GM12878 (cell line): ENCODE data around the gene RBAK. TPM values are rescaled to one million over a fixed set of nuclear protein-coding genes. Genes with fewer than 3 reads are reported as not detected.

Source experiments
- ATAC-seq: fragments of 200-7000 bp; cut with Tn5 transposase; 3 replicates; pipeline ENCODE4 v1.9.1; 2020; ENCODE audit warnings: mild to moderate bottlenecking, moderate library complexity
- BruUV-seq: library from RNA; stranded (reverse); fragments of 400-500 nt; replicated peaks from 2 replicates; lab custom pipeline; 2021; lab: Mats Ljungman, UMichigan
- CTCF ChIA-PET: fragments of 300-600 bp; sonication (Branson Sonifier 250); formaldehyde crosslinking; extraction: SDS; loops from one replicate; lab custom pipeline; 2021; ENCODE audit warnings: inconsistent platforms; lab: Yijun Ruan, JAX
- POLR2A ChIA-PET: fragments of 350-600 bp; formaldehyde crosslinking; extraction: SDS; loops from one replicate; lab custom pipeline; 2021; ENCODE audit warnings: inconsistent platforms; lab: Charles Lee
- RAD21 ChIA-PET: fragments of 300-600 bp; sonication (Branson Sonifier 250); formaldehyde crosslinking; loops from one replicate; lab custom pipeline; 2023; ENCODE audit warnings: antibody characterized with exemption; ENCODE audit not compliant: unreplicated experiment; lab: Charles Lee
- SMC1A ChIA-PET: fragments of 300-600 bp; sonication (Branson Sonifier 250); formaldehyde crosslinking; loops from one replicate; lab custom pipeline; 2023; ENCODE audit not compliant: unreplicated experiment, uncharacterized antibody; lab: Charles Lee
- DNase-seq: peaks from one replicate; pipeline ENCODE4 v3.0.0-alpha.2; 2011; ENCODE audit warnings: low read depth, low spot score
- FAIRE-seq: peaks from 3 replicates; lab custom pipeline; 2011; peaks lifted over from hg19 to GRCh38; lab: Jason Lieb, UNC
- H2AFZ ChIP-seq: 2 replicates; pipeline ENCODE4 v1.6.0; 2011; ENCODE audit warnings: low read depth, low read length, control low read depth; ENCODE audit not compliant: control insufficient read depth
- H3K27ac ChIP-seq: 2 replicates; pipeline ENCODE4 v1.5.1; 2011; ENCODE audit warnings: control low read depth; ENCODE audit not compliant: control insufficient read depth, insufficient read depth
- H3K27me3 ChIP-seq, 2 experiments: replicated peaks in 1 of 2; 2 replicates each; pipeline versions ENCODE4 v1.6.0 to v1.6.1; 2011; ENCODE audit warnings: low read length in 1 of 2; ENCODE audit not compliant: control insufficient read depth in 2 of 2, insufficient read depth in 2 of 2
- H3K36me3 ChIP-seq, 2 experiments: 2 replicates each; pipeline ENCODE4 v1.5.1; 2011; ENCODE audit warnings: low read length in 1 of 2; ENCODE audit not compliant: control insufficient read depth in 2 of 2, insufficient read depth in 2 of 2
- H3K4me1 ChIP-seq: 2 replicates; pipeline ENCODE4 v1.6.1; 2011; ENCODE audit warnings: mild to moderate bottlenecking, low read length, moderate library complexity, mixed read lengths; ENCODE audit not compliant: control insufficient read depth, insufficient read depth
- H3K4me2 ChIP-seq: 2 replicates; pipeline ENCODE4 v1.6.0; 2011; ENCODE audit warnings: control low read depth; ENCODE audit not compliant: control insufficient read depth, insufficient read depth
- H3K4me3 ChIP-seq: fragments of 200-600 bp; sonication (generic); 2 replicates; pipeline ENCODE4 v1.5.1; 2016
- H3K79me2 ChIP-seq: 2 replicates; pipeline ENCODE4 v1.6.0; 2011; ENCODE audit warnings: low read length; ENCODE audit not compliant: control insufficient read depth, insufficient read depth
- H3K9ac ChIP-seq: 2 replicates; pipeline ENCODE4 v1.8.0; 2011; ENCODE audit warnings: low read length, control low read depth, mixed read lengths; ENCODE audit not compliant: control insufficient read depth, insufficient read depth
- H3K9me3 ChIP-seq: replicated peaks from 3 replicates; pipeline ENCODE4 v1.5.1; 2011; ENCODE audit warnings: mild to moderate bottlenecking, low read length; ENCODE audit not compliant: control insufficient read depth, insufficient read depth
- H4K20me1 ChIP-seq: 2 replicates; pipeline ENCODE4 v1.6.0; 2011; ENCODE audit not compliant: control insufficient read depth, insufficient read depth
- EGR1 ChIP-seq, 2 experiments: IDR thresholded peaks; 1 replicate in 1 of 2; 2 replicates in 1 of 2; pipeline ENCODE4 v1.6.1; 2011 to 2012; ENCODE audit warnings: low read depth in 2 of 2, low read length in 2 of 2, borderline replicate concordance in 1 of 2, mild to moderate bottlenecking in 1 of 2, moderate library complexity in 1 of 2
- KAT2A ChIP-seq: conservative IDR thresholded peaks from 2 replicates; pipeline ENCODE4 v1.6.1; 2011; ENCODE audit warnings: low read depth, low read length; ENCODE audit not compliant: control insufficient read depth
- NFYB ChIP-seq: IDR thresholded peaks from 2 replicates; pipeline ENCODE4 v1.6.1; 2011; ENCODE audit warnings: low read depth, mild to moderate bottlenecking, low read length, improper control_type of control experiment, moderate library complexity; ENCODE audit not compliant: insufficient read depth
- PML ChIP-seq: IDR thresholded peaks from 2 replicates; pipeline ENCODE4 v1.6.1; 2012; ENCODE audit warnings: low read length, inconsistent platforms
- RAD21 ChIP-seq: IDR thresholded peaks from 2 replicates; pipeline ENCODE4 v1.6.1; 2011; ENCODE audit warnings: mild to moderate bottlenecking, low read depth, low read length, moderate library complexity; ENCODE audit not compliant: insufficient read depth
- RUNX3 ChIP-seq: IDR thresholded peaks from 2 replicates; pipeline ENCODE4 v1.6.1; 2012; ENCODE audit warnings: low read length, inconsistent platforms
- SREBF1 ChIP-seq: IDR thresholded peaks from 2 replicates; pipeline ENCODE4 v1.6.1; 2012; ENCODE audit warnings: mild to moderate bottlenecking, low read length
- USF2 ChIP-seq: IDR thresholded peaks from 2 replicates; pipeline ENCODE4 v1.6.1; 2011; ENCODE audit warnings: low read depth, low read length, improper control_type of control experiment, borderline replicate concordance
- WGBS: methylation state at CpG from one replicate; pipeline ENCODE4 v1.1.6; 2016; ENCODE audit warnings: low lambda C conversion rate; ENCODE audit not compliant: insufficient replicate concordance, insufficient coverage; ENCODE audit errors: missing lambda C conversion rate; 5-methylcytosine and 5-hydroxymethylcytosine counted together
- in situ Hi-C: fragments of 300-500 bp; cut with MboI; formaldehyde crosslinking; loops from 9 replicates; pipeline ENCODE4 v1.14.3; 2018; ENCODE audit warnings: mixed read lengths
- intact Hi-C: fragments of 100-400 bp; cut with micrococcal nuclease; formaldehyde crosslinking; loops from one replicate; pipeline ENCODE4 v1.14.2; 2022; ENCODE audit not compliant: unreplicated experiment
- polyA plus RNA-seq, 11 experiments: library from polyadenylated mRNA; depleted of rRNA in 4 of 11; unstranded in 6 of 11; stranded (reverse) in 5 of 11; fragments of >200 nt; fragmentation: Nextera tagmentation in 4 of 11; fragmentation: Illumina TruSeq in 1 of 11; extraction: Ambion mirVana in 4 of 11; extraction: Trizol in 1 of 11; gene quantifications; 1 replicate in 1 of 11; 2 replicates in 10 of 11; pipeline versions ENCODE4 v1.2.1 to v1.2.3, GENCODE V29; 2011 to 2016; ENCODE audit warnings: inconsistent platforms in 2 of 11, missing spikeins in 2 of 11, low read depth in 1 of 11
- total RNA-seq, 4 experiments: library from RNA; depleted of rRNA in 3 of 4; stranded (reverse); fragments of >200 nt in 3 of 4; fragmentation: Illumina TruSeq in 1 of 4; extraction: Trizol in 1 of 4; gene quantifications; 2 replicates each; pipeline versions ENCODE4 v1.2.1 to v1.2.3, GENCODE V29; 2013 to 2021

Gene RBAK
- total and polyA plus RNA-seq, 10 of the 15 experiments (the other 5 are each of a cell fraction or from before 2014, with no cell fraction given), result 1.9 to 10.2 (median 5.9) TPM

GRCh38 chr7:4996696-4997222 is 48.9 kb upstream of the RBAK start:
- no peaks in the 10 kb centered on the region for H3K9me3 ChIP-seq
- FAIRE-seq, result no peak
- H3K79me2 ChIP-seq, result no peaks in the 10 kb centered on the region
- BruUV-seq, result no TSS peak
- no peak for TF ChIP-seq KAT2A
- no peak for TF ChIP-seq RAD21
- no peak for TF ChIP-seq SREBF1
- TF ChIP-seq NFYB, result no peak
- TF ChIP-seq RUNX3, result no peak
- no peak for TF ChIP-seq USF2
- TF ChIP-seq PML, result no peak
- TF ChIP-seq EGR1 (IDR thresholded peaks at IDR 0.05; ENCODE audit: borderline replicate concordance in 1 of 2, low read depth in 2 of 2, low read length in 2 of 2), result no peak
- H3K4me2 ChIP-seq, result no peak overlapping the region
- 91% methylated on average over 7 of the region's 7 CpGs for WGBS
- POLR2A ChIA-PET, result interaction anchor here (0.6 to 0.7 kb wide), 2 partner anchors 17 to 57 kb away, joined by 3 to 4 read pairs; no protein-coding TSS in a partner anchor
- RAD21 ChIA-PET, result no interaction called here
- no peaks in the 10 kb centered on the region for H3K27me3 ChIP-seq
- peaks cover 7 to 16% of the 10 kb centered on the region in 2 experiments; a peak in 3 of 4 replicates for H3K36me3 ChIP-seq
- SMC1A ChIA-PET, result no interaction called here
- CTCF ChIA-PET, result no interaction called here
- in situ Hi-C loops (no loop called here), intact Hi-C loops (no loop called here)
- ATAC-seq, result no peak
- H3K27ac ChIP-seq, result no peak overlapping the region
- no peak overlapping the region for H2AFZ ChIP-seq
- no peak overlapping the region for H3K4me3 ChIP-seq
- no peaks in the 10 kb centered on the region for H4K20me1 ChIP-seq
- DNase-seq, result no peak
- H3K9ac ChIP-seq, result no peak overlapping the region
- H3K4me1 ChIP-seq, result peaks cover 4% of the 10 kb centered on the region
